Measurements from ENCODE around the gene KLHDC7B.

Gene KLHDC7B

DNA sequence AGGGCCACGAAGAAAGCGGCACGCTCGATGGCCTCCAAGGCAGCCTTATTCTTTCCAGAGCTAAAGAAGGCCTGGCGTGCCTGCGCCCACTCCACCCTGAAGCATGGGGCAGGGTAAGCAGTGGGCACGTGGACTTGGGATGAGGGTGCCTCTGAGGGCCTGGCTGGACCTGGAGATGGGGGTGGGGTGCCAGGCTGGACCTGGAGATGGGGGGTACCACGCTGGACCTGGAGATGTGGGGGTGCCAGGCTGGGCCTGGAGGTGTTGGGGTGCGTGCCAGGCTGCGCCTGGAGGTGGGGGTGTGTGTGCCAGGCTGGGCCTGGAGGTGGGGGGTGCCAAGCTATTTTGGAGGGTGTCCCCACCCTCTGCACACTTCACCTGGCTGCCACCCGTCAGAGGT is 27.3 kb downstream of the KLHDC7B start:
- H3K9me3 ChIP-seq (ENCODE audit: control insufficient read depth, low read length) = no peaks in the 10 kb centered on the region
- peaks cover 4% of the 10 kb centered on the region for H3K4me1 ChIP-seq (ENCODE audit: control insufficient read depth, insufficient read depth, low read length, poor library complexity, severe bottlenecking)
- no peak for DNase-seq
- H3K4me3 ChIP-seq (ENCODE audit: insufficient read depth, low read depth, low read length, poor library complexity, severe bottlenecking) = no peak overlapping the region
- peaks cover 28% of the 10 kb centered on the region for H3K36me3 ChIP-seq (ENCODE audit: control insufficient read depth, insufficient read depth, low read length)
- H3K27me3 ChIP-seq (replicated peaks; ENCODE audit: control insufficient read depth, insufficient read depth, low read length, poor library complexity, severe bottlenecking) = no peaks in the 10 kb centered on the region
- no peak overlapping the region for H3K27ac ChIP-seq (ENCODE audit: insufficient read depth, low read length, poor library complexity, severe bottlenecking)

DNA sequence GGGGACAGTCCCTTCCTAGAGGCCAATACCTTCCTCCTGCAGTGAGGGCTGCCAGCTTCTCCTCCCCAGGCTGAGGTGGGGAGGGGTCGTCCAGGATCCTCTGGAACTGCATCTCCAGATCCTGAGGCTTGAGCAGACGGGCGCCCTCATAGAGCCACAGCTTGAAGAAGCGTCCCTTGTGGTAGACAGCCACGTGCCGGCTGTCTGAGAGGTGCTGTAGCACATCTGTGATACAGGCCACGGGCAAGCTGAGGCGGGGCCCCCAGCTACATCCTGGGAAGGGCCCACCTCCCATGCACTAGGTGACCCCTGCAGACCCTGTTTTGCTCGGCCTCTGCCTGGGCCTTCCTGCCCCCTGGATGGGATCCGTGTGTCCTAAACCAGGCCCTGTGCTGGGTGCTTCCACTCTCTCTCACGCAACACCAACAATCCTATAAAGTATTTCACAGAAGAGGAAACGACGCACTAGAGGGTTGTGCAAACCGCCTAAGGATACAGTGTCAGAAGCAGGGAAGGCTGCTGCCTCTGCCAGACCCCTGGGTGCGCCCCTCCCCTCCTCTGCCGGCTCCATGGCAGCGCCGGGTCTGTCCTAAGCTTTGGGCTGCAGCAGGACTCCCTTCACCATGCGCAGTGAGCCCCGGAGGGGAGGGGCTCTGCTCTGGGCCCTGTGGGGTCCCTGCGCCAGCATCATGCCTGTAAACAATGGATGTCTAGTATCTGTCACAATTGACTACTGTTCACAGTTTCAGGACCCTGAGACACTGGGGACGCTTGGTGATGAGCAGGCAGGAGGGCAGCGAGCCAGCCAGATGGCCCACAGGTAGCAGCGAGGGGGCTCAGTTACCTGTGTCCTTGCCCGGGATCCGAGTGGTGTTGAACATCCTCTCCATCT is 28.0 kb downstream of the KLHDC7B start:
- H3K27me3 ChIP-seq (replicated peaks; ENCODE audit: control insufficient read depth, insufficient read depth, low read length, poor library complexity, severe bottlenecking) = no peaks in the 10 kb centered on the region
- peaks cover 29% of the 10 kb centered on the region for H3K36me3 ChIP-seq (ENCODE audit: control insufficient read depth, insufficient read depth, low read length)
- H3K4me3 ChIP-seq (ENCODE audit: insufficient read depth, low read depth, low read length, poor library complexity, severe bottlenecking) = no peak overlapping the region
- no peaks in the 10 kb centered on the region for H3K9me3 ChIP-seq (ENCODE audit: control insufficient read depth, low read length)
- H3K27ac ChIP-seq (ENCODE audit: insufficient read depth, low read length, poor library complexity, severe bottlenecking) = no peak overlapping the region
- DNase-seq = no peak
- H3K4me1 ChIP-seq (ENCODE audit: control insufficient read depth, insufficient read depth, low read length, poor library complexity, severe bottlenecking) = peaks cover 4% of the 10 kb centered on the region

GRCh38 chr22:50574383-50574755 is 28.7 kb downstream of the KLHDC7B start:
- Histone ChIP-seq H3K4me3 (ENCODE audit: insufficient read depth, low read depth, low read length, poor library complexity, severe bottlenecking) (no peak overlapping the region), H3K9me3 (ENCODE audit: control insufficient read depth, low read length) (no peaks in the 10 kb centered on the region), H3K27ac (ENCODE audit: insufficient read depth, low read length, poor library complexity, severe bottlenecking) (no peak overlapping the region), H3K4me1 (ENCODE audit: control insufficient read depth, insufficient read depth, low read length, poor library complexity, severe bottlenecking) (peaks cover 4% of the 10 kb centered on the region), H3K36me3 (ENCODE audit: control insufficient read depth, insufficient read depth, low read length) (peaks cover 30% of the 10 kb centered on the region), H3K27me3 (replicated peaks; ENCODE audit: control insufficient read depth, insufficient read depth, low read length, poor library complexity, severe bottlenecking) (no peaks in the 10 kb centered on the region)
- DNase-seq = no peak

DNA sequence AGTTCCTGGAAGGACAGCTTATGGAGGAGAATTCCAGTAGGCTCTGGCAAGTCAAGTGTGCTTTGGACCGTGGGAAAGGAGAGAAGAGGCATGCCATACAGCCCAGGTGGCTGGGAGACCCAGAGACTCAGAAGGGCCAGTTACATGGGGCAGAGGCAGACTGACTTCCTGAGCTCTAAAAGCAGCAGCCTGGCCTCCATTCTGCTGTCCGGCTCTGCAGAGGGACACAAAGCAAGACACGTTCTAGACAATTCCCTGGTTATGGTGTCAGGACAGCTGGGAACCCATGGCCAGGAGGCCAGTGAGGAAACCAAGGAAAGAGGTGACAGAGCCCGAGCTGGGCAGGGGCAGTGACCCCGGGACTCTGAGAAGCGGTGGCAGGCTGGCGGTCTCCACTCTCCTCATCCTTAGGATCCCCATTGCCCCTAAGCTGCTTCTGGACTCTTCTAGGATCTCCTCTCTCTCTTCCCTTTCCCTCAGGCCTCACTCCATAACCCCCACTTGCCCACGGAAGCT is 29.8 kb downstream of the KLHDC7B start:
- no peak overlapping the region for H3K4me3 ChIP-seq (ENCODE audit: insufficient read depth, low read depth, low read length, poor library complexity, severe bottlenecking)
- H3K4me1 ChIP-seq (ENCODE audit: control insufficient read depth, insufficient read depth, low read length, poor library complexity, severe bottlenecking) = peaks cover 4% of the 10 kb centered on the region
- no peak overlapping the region for H3K27ac ChIP-seq (ENCODE audit: insufficient read depth, low read length, poor library complexity, severe bottlenecking)
- H3K27me3 ChIP-seq (replicated peaks; ENCODE audit: control insufficient read depth, insufficient read depth, low read length, poor library complexity, severe bottlenecking) = no peaks in the 10 kb centered on the region
- H3K36me3 ChIP-seq (ENCODE audit: control insufficient read depth, insufficient read depth, low read length) = peaks cover 29% of the 10 kb centered on the region
- no peaks in the 10 kb centered on the region for H3K9me3 ChIP-seq (ENCODE audit: control insufficient read depth, low read length)
- DNase-seq = no peak

GRCh38 chr22:50576070-50576469 is 30.4 kb downstream of the KLHDC7B start:
- H3K36me3 ChIP-seq (ENCODE audit: control insufficient read depth, insufficient read depth, low read length) = peaks cover 23% of the 10 kb centered on the region
- no peak for DNase-seq
- H3K27me3 ChIP-seq (replicated peaks; ENCODE audit: control insufficient read depth, insufficient read depth, low read length, poor library complexity, severe bottlenecking) = no peaks in the 10 kb centered on the region
- H3K9me3 ChIP-seq (ENCODE audit: control insufficient read depth, low read length) = no peaks in the 10 kb centered on the region
- H3K4me1 ChIP-seq (ENCODE audit: control insufficient read depth, insufficient read depth, low read length, poor library complexity, severe bottlenecking) = peaks cover 6% of the 10 kb centered on the region
- no peak overlapping the region for H3K4me3 ChIP-seq (ENCODE audit: insufficient read depth, low read depth, low read length, poor library complexity, severe bottlenecking)
- no peak overlapping the region for H3K27ac ChIP-seq (ENCODE audit: insufficient read depth, low read length, poor library complexity, severe bottlenecking)

GRCh38 chr22:50576806-50577696 is 31.4 kb downstream of the KLHDC7B start:
- no peak for DNase-seq

GRCh38 chr22:50577697-50577986 is 31.9 kb downstream of the KLHDC7B start:
- Histone ChIP-seq H3K27me3 (replicated peaks; ENCODE audit: control insufficient read depth, insufficient read depth, low read length, poor library complexity, severe bottlenecking) (no peaks in the 10 kb centered on the region), H3K4me3 (ENCODE audit: insufficient read depth, low read depth, low read length, poor library complexity, severe bottlenecking) (no peak overlapping the region), H3K9me3 (ENCODE audit: control insufficient read depth, low read length) (no peaks in the 10 kb centered on the region), H3K27ac (ENCODE audit: insufficient read depth, low read length, poor library complexity, severe bottlenecking) (no peak overlapping the region), H3K36me3 (ENCODE audit: control insufficient read depth, insufficient read depth, low read length) (peaks cover 14% of the 10 kb centered on the region), H3K4me1 (ENCODE audit: control insufficient read depth, insufficient read depth, low read length, poor library complexity, severe bottlenecking) (peaks cover 17% of the 10 kb centered on the region)
- no peak for DNase-seq

More at GRCh38 chr22:50576806-50577696, 31.4 kb downstream of the KLHDC7B start:
- H3K4me3 ChIP-seq (ENCODE audit: insufficient read depth, low read depth, low read length, poor library complexity, severe bottlenecking) = no peak overlapping the region
- H3K9me3 ChIP-seq (ENCODE audit: control insufficient read depth, low read length) = no peaks in the 10 kb centered on the region
- no peaks in the 10 kb centered on the region for H3K27me3 ChIP-seq (replicated peaks; ENCODE audit: control insufficient read depth, insufficient read depth, low read length, poor library complexity, severe bottlenecking)
- peaks cover 16% of the 10 kb centered on the region for H3K4me1 ChIP-seq (ENCODE audit: control insufficient read depth, insufficient read depth, low read length, poor library complexity, severe bottlenecking)
- peaks cover 14% of the 10 kb centered on the region for H3K36me3 ChIP-seq (ENCODE audit: control insufficient read depth, insufficient read depth, low read length)
- H3K27ac ChIP-seq (ENCODE audit: insufficient read depth, low read length, poor library complexity, severe bottlenecking) = no peak overlapping the region

DNA sequence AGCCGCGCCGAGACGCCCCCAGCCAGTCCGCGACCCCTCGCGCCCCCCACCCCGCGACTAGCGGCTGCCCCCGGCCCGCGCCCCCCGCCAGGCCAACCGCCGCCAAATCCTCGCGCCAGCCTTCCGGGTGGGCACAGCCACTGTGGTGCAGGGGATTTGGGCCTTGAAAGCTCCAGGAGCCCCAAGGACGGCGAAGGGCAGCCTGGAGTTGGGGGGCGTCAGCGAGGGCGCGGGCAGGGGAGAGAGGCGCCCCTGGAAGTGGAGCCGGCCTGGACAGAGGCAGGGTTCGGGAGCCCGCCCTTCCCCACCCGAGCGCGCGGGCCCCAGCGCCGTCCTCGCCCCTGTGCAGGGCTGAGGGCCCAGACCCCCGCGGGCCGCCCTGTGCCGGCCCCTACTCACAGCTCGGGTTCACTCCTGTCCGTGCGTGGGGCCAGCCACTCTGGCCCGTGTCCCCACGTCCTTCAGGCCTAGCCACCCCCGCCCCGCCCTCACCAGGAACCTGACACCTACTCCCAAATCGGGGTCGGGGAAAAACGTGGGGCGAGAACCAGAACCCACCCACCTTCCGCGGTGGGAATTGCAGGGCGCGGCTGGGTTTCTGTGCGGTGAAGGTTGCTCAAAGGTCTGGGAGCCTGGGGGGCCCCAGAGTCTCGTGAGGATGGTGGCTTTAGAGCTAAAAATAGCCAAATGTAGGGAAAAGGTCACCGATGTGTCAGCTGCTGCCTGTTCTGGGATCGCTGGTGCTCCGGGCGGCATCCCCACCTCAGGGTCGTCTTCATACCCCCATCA is 32.5 kb downstream of the KLHDC7B start, which contains the start of gene CPT1B:
Gene CPT1B (minus strand): TSS at position 441 of the 789 bp plus-strand sequence. CDS start 512 bp downstream, outside the sequence.
- DNase-seq = no peak
- Histone ChIP-seq H3K4me3 (ENCODE audit: insufficient read depth, low read depth, low read length, poor library complexity, severe bottlenecking) (no peak within 1 kb of the TSS), H3K9me3 (ENCODE audit: control insufficient read depth, low read length) (no peaks in the 10 kb centered on the region), H3K27ac (ENCODE audit: insufficient read depth, low read length, poor library complexity, severe bottlenecking) (no peak within 1 kb of the TSS), H3K36me3 (ENCODE audit: control insufficient read depth, insufficient read depth, low read length) (peaks cover 13% of the 10 kb centered on the region), H3K27me3 (replicated peaks; ENCODE audit: control insufficient read depth, insufficient read depth, low read length, poor library complexity, severe bottlenecking) (no peaks in the 10 kb centered on the region), H3K4me1 (ENCODE audit: control insufficient read depth, insufficient read depth, low read length, poor library complexity, severe bottlenecking) (peaks cover 18% of the 10 kb centered on the region)

DNA sequence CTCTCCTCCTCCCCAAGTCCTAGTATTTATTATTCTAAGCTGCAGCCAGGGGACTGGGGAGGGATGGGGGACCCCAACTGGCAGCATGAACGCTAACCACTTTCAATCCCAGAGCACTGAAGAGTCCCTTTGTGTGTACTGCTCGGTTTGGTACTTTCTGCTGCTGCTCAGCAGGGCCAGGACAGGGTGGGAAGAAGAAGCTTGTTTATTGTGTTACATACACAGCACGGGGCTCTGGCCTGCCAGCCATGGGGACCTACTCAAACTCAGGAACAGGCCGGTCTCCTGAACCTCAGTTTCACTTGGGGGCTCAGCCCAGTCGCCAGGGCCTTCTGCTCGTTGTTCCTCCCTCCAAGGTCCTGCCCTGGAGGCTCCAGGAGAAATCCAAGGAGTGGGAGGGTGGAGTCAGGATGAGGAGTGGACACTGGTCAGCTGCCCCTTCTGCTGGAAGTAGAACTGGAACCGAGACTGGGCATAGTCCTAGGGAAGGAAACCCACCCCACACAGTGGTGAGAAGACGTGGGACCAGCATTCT is 33.1 kb downstream of the KLHDC7B start:
- Histone ChIP-seq H3K36me3 (ENCODE audit: control insufficient read depth, insufficient read depth, low read length) (peaks cover 11% of the 10 kb centered on the region), H3K4me3 (ENCODE audit: insufficient read depth, low read depth, low read length, poor library complexity, severe bottlenecking) (no peak overlapping the region), H3K27me3 (replicated peaks; ENCODE audit: control insufficient read depth, insufficient read depth, low read length, poor library complexity, severe bottlenecking) (no peaks in the 10 kb centered on the region), H3K27ac (ENCODE audit: insufficient read depth, low read length, poor library complexity, severe bottlenecking) (no peak overlapping the region), H3K4me1 (ENCODE audit: control insufficient read depth, insufficient read depth, low read length, poor library complexity, severe bottlenecking) (peaks cover 24% of the 10 kb centered on the region), H3K9me3 (ENCODE audit: control insufficient read depth, low read length) (no peaks in the 10 kb centered on the region)
- no peak for DNase-seq
